ENCODE results near the gene GLCCI1.

GLCCI1 gene

GRCh38 chr7:7977774-7978173 lies 9.2 kb downstream of the GLCCI1 start:
- no peak overlapping the region for H2AFZ ChIP-seq (ENCODE audit: low read depth, low read length)
- 71% methylated on average over 2 of the region's 2 CpGs for WGBS
- no peak overlapping the region for H3K4me3 ChIP-seq (ENCODE audit: insufficient read depth in 1 of 2, low read depth in 1 of 2, low read length in 2 of 2)

GRCh38 chr7:7978860-7979259 lies 10.3 kb downstream of the GLCCI1 start:
- H2AFZ ChIP-seq (ENCODE audit: low read depth, low read length): no peak overlapping the region
- no peak overlapping the region for H2BK12ac ChIP-seq (ENCODE audit: low read length in 2 of 2)
- H3K27ac ChIP-seq (ENCODE audit: low read length, poor library complexity, severe bottlenecking): no peak overlapping the region
- no peak overlapping the region for H2AK5ac ChIP-seq (ENCODE audit: low read length, severe bottlenecking)
- no peaks in the 10 kb centered on the region for H3K27me3 ChIP-seq (ENCODE audit: control insufficient read depth in 1 of 2, insufficient read depth in 1 of 2, low read length in 2 of 2)
- no peaks in the 10 kb centered on the region for H3K9me3 ChIP-seq (ENCODE audit: control insufficient read depth, low read length)
- H4K8ac ChIP-seq (ENCODE audit: low read length): no peak overlapping the region
- H3K18ac ChIP-seq (ENCODE audit: low read depth in 1 of 2, low read length in 2 of 2): no peak overlapping the region
- no peak overlapping the region for H3K4ac ChIP-seq (ENCODE audit: low read depth in 1 of 2, low read length in 2 of 2)
- no peak overlapping the region for H2BK5ac ChIP-seq (ENCODE audit: low read depth, low read length, poor library complexity, severe bottlenecking)
- H4K91ac ChIP-seq (ENCODE audit: low read length): no peak overlapping the region
- H3K9ac ChIP-seq (ENCODE audit: low read length): no peak overlapping the region
- no CpG with 5 or more reads among the region's 2 CpGs for WGBS
- H3K4me1 ChIP-seq (ENCODE audit: control insufficient read depth, insufficient read depth, low read depth, low read length): peaks cover 2% of the 10 kb centered on the region
- H3K79me1 ChIP-seq (replicated peaks; ENCODE audit: low read length, poor library complexity, severe bottlenecking): peaks cover 6% of the 10 kb centered on the region
- no peak overlapping the region for H2BK15ac ChIP-seq (ENCODE audit: low read depth, poor library complexity, severe bottlenecking)
- no peak overlapping the region for H3K14ac ChIP-seq (ENCODE audit: low read length in 2 of 2)
- no peak overlapping the region for H3K23ac ChIP-seq (ENCODE audit: low read length in 2 of 2)
- peak; percentile 65 for DNase-seq
- no peak overlapping the region for H2BK120ac ChIP-seq (ENCODE audit: low read depth, low read length)
- H3K4me3 ChIP-seq (ENCODE audit: insufficient read depth in 1 of 2, low read depth in 1 of 2, low read length in 2 of 2): no peak overlapping the region
- H3K4me2 ChIP-seq (ENCODE audit: low read length, poor library complexity, severe bottlenecking): no peak overlapping the region
- H3K36me3 ChIP-seq (ENCODE audit: control insufficient read depth in 1 of 2, insufficient read depth in 2 of 2, low read depth in 1 of 2, low read length in 2 of 2): no peaks in the 10 kb centered on the region

More at GRCh38 chr7:7977774-7978173, 9.2 kb downstream of the GLCCI1 start:
- Histone ChIP-seq H3K27ac (ENCODE audit: low read length, poor library complexity, severe bottlenecking) (no peak overlapping the region), H3K9me3 (ENCODE audit: control insufficient read depth, low read length) (no peaks in the 10 kb centered on the region), H4K8ac (ENCODE audit: low read length) (no peak overlapping the region), H2BK15ac (ENCODE audit: low read depth, poor library complexity, severe bottlenecking) (no peak overlapping the region), H3K4me2 (ENCODE audit: low read length, poor library complexity, severe bottlenecking) (no peak overlapping the region), H3K27me3 (ENCODE audit: control insufficient read depth in 1 of 2, insufficient read depth in 1 of 2, low read length in 2 of 2) (no peaks in the 10 kb centered on the region), H2BK120ac (ENCODE audit: low read depth, low read length) (no peak overlapping the region), H2BK5ac (ENCODE audit: low read depth, low read length, poor library complexity, severe bottlenecking) (no peak overlapping the region), H4K91ac (ENCODE audit: low read length) (no peak overlapping the region), H3K4ac (ENCODE audit: low read depth in 1 of 2, low read length in 2 of 2) (no peak overlapping the region), H3K23ac (ENCODE audit: low read length in 2 of 2) (no peak overlapping the region), H2AK5ac (ENCODE audit: low read length, severe bottlenecking) (no peak overlapping the region), H3K14ac (ENCODE audit: low read length in 2 of 2) (no peak overlapping the region), H3K18ac (ENCODE audit: low read depth in 1 of 2, low read length in 2 of 2) (no peak overlapping the region), H3K79me1 (replicated peaks; ENCODE audit: low read length, poor library complexity, severe bottlenecking) (peaks cover 6% of the 10 kb centered on the region), H3K4me1 (ENCODE audit: control insufficient read depth, insufficient read depth, low read depth, low read length) (peaks cover 2% of the 10 kb centered on the region), H2BK12ac (ENCODE audit: low read length in 2 of 2) (no peak overlapping the region), H3K9ac (ENCODE audit: low read length) (no peak overlapping the region), H3K36me3 (ENCODE audit: control insufficient read depth in 1 of 2, insufficient read depth in 2 of 2, low read depth in 1 of 2, low read length in 2 of 2) (no peaks in the 10 kb centered on the region)
- DNase-seq: peak; percentile 82

- peaks cover 8% of the 10 kb centered on the region for H3K79me1 ChIP-seq (replicated peaks; ENCODE audit: low read length, poor library complexity, severe bottlenecking)
Observed at GRCh38 chr7:7979558-7979957, 11.0 kb downstream of the GLCCI1 start.

DNA sequence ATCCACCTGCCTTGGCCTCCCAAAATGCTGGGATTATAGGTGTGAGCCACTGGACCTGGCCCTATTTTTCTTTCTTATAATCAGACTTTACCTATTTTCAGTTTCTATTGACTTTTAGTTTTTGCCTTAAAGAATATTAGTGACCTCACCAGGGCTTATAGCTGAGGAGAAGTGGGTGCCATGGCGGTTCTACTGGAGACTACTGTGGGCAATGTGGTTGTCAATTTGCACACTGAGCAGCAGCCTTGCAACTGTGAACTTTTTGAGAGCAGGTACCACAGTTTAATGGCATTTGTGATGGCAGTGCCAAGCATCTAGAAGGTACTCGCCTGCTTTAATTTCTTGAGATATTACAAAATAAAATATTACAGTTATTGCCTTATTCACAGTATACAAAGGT lies 11.5 kb downstream of the GLCCI1 start:
- H3K4me3 ChIP-seq (ENCODE audit: insufficient read depth in 1 of 2, low read depth in 1 of 2, low read length in 2 of 2): no peak overlapping the region
- H3K9me3 ChIP-seq (ENCODE audit: control insufficient read depth, low read length): no peaks in the 10 kb centered on the region
- H2BK5ac ChIP-seq (ENCODE audit: low read depth, low read length, poor library complexity, severe bottlenecking): no peak overlapping the region
- H2BK12ac ChIP-seq (ENCODE audit: low read length in 2 of 2): no peak overlapping the region
- H2AFZ ChIP-seq (ENCODE audit: low read depth, low read length): no peak overlapping the region
- WGBS: 96% methylated on average over 1 of the region's 2 CpGs
- H4K91ac ChIP-seq (ENCODE audit: low read length): no peak overlapping the region
- H3K9ac ChIP-seq (ENCODE audit: low read length): no peak overlapping the region
- no peak overlapping the region for H4K8ac ChIP-seq (ENCODE audit: low read length)
- DNase-seq: no peak
- H3K4ac ChIP-seq (ENCODE audit: low read depth in 1 of 2, low read length in 2 of 2): no peak overlapping the region
- no peak overlapping the region for H2BK15ac ChIP-seq (ENCODE audit: low read depth, poor library complexity, severe bottlenecking)
- H3K4me1 ChIP-seq (ENCODE audit: control insufficient read depth, insufficient read depth, low read depth, low read length): peaks cover 2% of the 10 kb centered on the region
- H3K36me3 ChIP-seq (ENCODE audit: control insufficient read depth in 1 of 2, insufficient read depth in 2 of 2, low read depth in 1 of 2, low read length in 2 of 2): no peaks in the 10 kb centered on the region
- no peaks in the 10 kb centered on the region for H3K27me3 ChIP-seq (ENCODE audit: control insufficient read depth in 1 of 2, insufficient read depth in 1 of 2, low read length in 2 of 2)
- H2BK120ac ChIP-seq (ENCODE audit: low read depth, low read length): no peak overlapping the region
- no peak overlapping the region for H2AK5ac ChIP-seq (ENCODE audit: low read length, severe bottlenecking)
- H3K14ac ChIP-seq (ENCODE audit: low read length in 2 of 2): no peak overlapping the region
- H3K18ac ChIP-seq (ENCODE audit: low read depth in 1 of 2, low read length in 2 of 2): no peak overlapping the region
- H3K4me2 ChIP-seq (ENCODE audit: low read length, poor library complexity, severe bottlenecking): no peak overlapping the region
- H3K79me1 ChIP-seq (replicated peaks; ENCODE audit: low read length, poor library complexity, severe bottlenecking): peaks cover 8% of the 10 kb centered on the region
- H3K23ac ChIP-seq (ENCODE audit: low read length in 2 of 2): no peak overlapping the region
- H3K27ac ChIP-seq (ENCODE audit: low read length, poor library complexity, severe bottlenecking): no peak overlapping the region

More at GRCh38 chr7:7979558-7979957, 11.0 kb downstream of the GLCCI1 start:
- Histone ChIP-seq H4K8ac (ENCODE audit: low read length) (no peak overlapping the region), H3K23ac (ENCODE audit: low read length in 2 of 2) (no peak overlapping the region), H3K36me3 (ENCODE audit: control insufficient read depth in 1 of 2, insufficient read depth in 2 of 2, low read depth in 1 of 2, low read length in 2 of 2) (no peaks in the 10 kb centered on the region), H3K4me2 (ENCODE audit: low read length, poor library complexity, severe bottlenecking) (no peak overlapping the region), H3K4me1 (ENCODE audit: control insufficient read depth, insufficient read depth, low read depth, low read length) (peaks cover 2% of the 10 kb centered on the region), H3K27ac (ENCODE audit: low read length, poor library complexity, severe bottlenecking) (no peak overlapping the region), H2AFZ (ENCODE audit: low read depth, low read length) (no peak overlapping the region), H3K18ac (ENCODE audit: low read depth in 1 of 2, low read length in 2 of 2) (no peak overlapping the region), H2BK120ac (ENCODE audit: low read depth, low read length) (no peak overlapping the region), H3K4me3 (ENCODE audit: insufficient read depth in 1 of 2, low read depth in 1 of 2, low read length in 2 of 2) (no peak overlapping the region), H2BK12ac (ENCODE audit: low read length in 2 of 2) (no peak overlapping the region), H3K9ac (ENCODE audit: low read length) (no peak overlapping the region), H3K4ac (ENCODE audit: low read depth in 1 of 2, low read length in 2 of 2) (no peak overlapping the region), H2BK5ac (ENCODE audit: low read depth, low read length, poor library complexity, severe bottlenecking) (no peak overlapping the region), H3K9me3 (ENCODE audit: control insufficient read depth, low read length) (no peaks in the 10 kb centered on the region), H2AK5ac (ENCODE audit: low read length, severe bottlenecking) (no peak overlapping the region), H4K91ac (ENCODE audit: low read length) (no peak overlapping the region), H2BK15ac (ENCODE audit: low read depth, poor library complexity, severe bottlenecking) (no peak overlapping the region), H3K14ac (ENCODE audit: low read length in 2 of 2) (no peak overlapping the region), H3K27me3 (ENCODE audit: control insufficient read depth in 1 of 2, insufficient read depth in 1 of 2, low read length in 2 of 2) (no peaks in the 10 kb centered on the region)
- WGBS: no CpG with 5 or more reads among the region's 1 CpG
- peak; percentile 7 for DNase-seq
